Activated CD4-positive, alpha-beta T cell treated with anti-CD3 and anti-CD28 coated beads for 24 hours (primary cell): Measurements from ENCODE around the gene PGM1.

Experiments
- DNase-seq, 2 donors: peaks; one replicate each; pipeline ENCODE4 v3.0.0-alpha.2; 2020; ENCODE audit warnings: low read depth in 2 of 2

The PGM1 gene

GRCh38 chr1:63633281-63633680, 40.1 kb downstream of the PGM1 start:
- DNase-seq = no peak

GRCh38 chr1:63634471-63634870, 41.3 kb downstream of the PGM1 start:
- DNase-seq = no peak

- no peak for DNase-seq
These were observed 42.5 kb downstream of the PGM1 start for GRCh38 chr1:63635681-63636080.

- no peak for DNase-seq
These were observed 43.2 kb downstream of the PGM1 start for GRCh38 chr1:63636192-63637105.

GRCh38 chr1:63638471-63638870, 45.3 kb downstream of the PGM1 start:
- no peak for DNase-seq

- DNase-seq = no peak
These were observed 45.7 kb downstream of the PGM1 start for GRCh38 chr1:63638875-63639274.

GRCh38 chr1:63640633-63641567, 47.7 kb downstream of the PGM1 start:
- DNase-seq = no peak

GRCh38 chr1:63641615-63642014, 48.4 kb downstream of the PGM1 start:
- no peak for DNase-seq

- no peak for DNase-seq
These were observed 49.7 kb downstream of the PGM1 start for GRCh38 chr1:63642901-63643300.

- no peak for DNase-seq
These were observed 50.3 kb downstream of the PGM1 start for GRCh38 chr1:63643517-63643916.

- DNase-seq = no peak
These were observed 50.7 kb downstream of the PGM1 start for GRCh38 chr1:63643926-63644325.

GRCh38 chr1:63645317-63645716, 52.1 kb downstream of the PGM1 start:
- no peak for DNase-seq

- DNase-seq = no peak
These were observed 55.5 kb downstream of the PGM1 start for GRCh38 chr1:63648689-63649088.

- DNase-seq = peak in 1 of 2 donors; percentile 5
These were observed 58.0 kb downstream of the PGM1 start for GRCh38 chr1:63651161-63651701.

- no peak for DNase-seq
These were observed 60.8 kb downstream of the PGM1 start for GRCh38 chr1:63653976-63654375.

GRCh38 chr1:63659448-63659847, 66.2 kb downstream of the PGM1 start:
- DNase-seq = no peak

- no peak for DNase-seq
These were observed 69.0 kb downstream of the PGM1 start for GRCh38 chr1:63662056-63662836.

GRCh38 chr1:63662841-63663240, 69.6 kb downstream of the PGM1 start:
- no peak for DNase-seq

- DNase-seq = no peak
These were observed 70.1 kb downstream of the PGM1 start for GRCh38 chr1:63663301-63663700.

GRCh38 chr1:63663873-63664272, 70.7 kb downstream of the PGM1 start:
- no peak for DNase-seq

GRCh38 chr1:63664742-63665141, 71.5 kb downstream of the PGM1 start:
- no peak for DNase-seq

- DNase-seq = no peak
These were observed 72.2 kb downstream of the PGM1 start for GRCh38 chr1:63665410-63665809.
